LNCAP (cell line): ENCODE results near the gene ASIC4.

ENCODE experiments used
- TF ChIP-seq, protein P1 (sequence below): fragments of 450-650 bp; IDR thresholded peaks from 2 replicates; pipeline ENCODE4 v1.5.1; 2017; ENCODE audit warnings: mild to moderate bottlenecking

The ASIC4 gene

DNA sequence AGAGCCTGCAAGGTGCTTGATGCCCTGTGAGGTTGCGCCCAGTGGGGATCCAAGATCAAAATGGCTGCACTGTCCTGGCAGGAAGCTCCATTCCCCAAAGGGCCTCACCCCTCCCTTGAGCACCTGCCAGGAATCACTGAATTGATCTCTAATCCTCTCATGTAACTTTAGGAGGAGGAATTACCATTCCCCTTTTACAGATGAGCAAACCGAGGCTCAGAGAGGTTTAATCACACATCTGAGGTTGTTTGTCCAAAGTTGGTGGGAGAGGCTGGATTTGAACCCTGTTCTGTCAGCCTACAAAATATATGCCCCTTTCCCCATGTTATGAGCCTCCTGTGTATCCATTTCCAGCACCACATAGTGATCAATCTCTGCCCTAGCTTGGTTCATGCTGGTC is 10.5 kb downstream of the ASIC4 start:
- TF ChIP-seq, protein P1, sequence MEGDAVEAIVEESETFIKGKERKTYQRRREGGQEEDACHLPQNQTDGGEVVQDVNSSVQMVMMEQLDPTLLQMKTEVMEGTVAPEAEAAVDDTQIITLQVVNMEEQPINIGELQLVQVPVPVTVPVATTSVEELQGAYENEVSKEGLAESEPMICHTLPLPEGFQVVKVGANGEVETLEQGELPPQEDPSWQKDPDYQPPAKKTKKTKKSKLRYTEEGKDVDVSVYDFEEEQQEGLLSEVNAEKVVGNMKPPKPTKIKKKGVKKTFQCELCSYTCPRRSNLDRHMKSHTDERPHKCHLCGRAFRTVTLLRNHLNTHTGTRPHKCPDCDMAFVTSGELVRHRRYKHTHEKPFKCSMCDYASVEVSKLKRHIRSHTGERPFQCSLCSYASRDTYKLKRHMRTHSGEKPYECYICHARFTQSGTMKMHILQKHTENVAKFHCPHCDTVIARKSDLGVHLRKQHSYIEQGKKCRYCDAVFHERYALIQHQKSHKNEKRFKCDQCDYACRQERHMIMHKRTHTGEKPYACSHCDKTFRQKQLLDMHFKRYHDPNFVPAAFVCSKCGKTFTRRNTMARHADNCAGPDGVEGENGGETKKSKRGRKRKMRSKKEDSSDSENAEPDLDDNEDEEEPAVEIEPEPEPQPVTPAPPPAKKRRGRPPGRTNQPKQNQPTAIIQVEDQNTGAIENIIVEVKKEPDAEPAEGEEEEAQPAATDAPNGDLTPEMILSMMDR, result no peak

DNA sequence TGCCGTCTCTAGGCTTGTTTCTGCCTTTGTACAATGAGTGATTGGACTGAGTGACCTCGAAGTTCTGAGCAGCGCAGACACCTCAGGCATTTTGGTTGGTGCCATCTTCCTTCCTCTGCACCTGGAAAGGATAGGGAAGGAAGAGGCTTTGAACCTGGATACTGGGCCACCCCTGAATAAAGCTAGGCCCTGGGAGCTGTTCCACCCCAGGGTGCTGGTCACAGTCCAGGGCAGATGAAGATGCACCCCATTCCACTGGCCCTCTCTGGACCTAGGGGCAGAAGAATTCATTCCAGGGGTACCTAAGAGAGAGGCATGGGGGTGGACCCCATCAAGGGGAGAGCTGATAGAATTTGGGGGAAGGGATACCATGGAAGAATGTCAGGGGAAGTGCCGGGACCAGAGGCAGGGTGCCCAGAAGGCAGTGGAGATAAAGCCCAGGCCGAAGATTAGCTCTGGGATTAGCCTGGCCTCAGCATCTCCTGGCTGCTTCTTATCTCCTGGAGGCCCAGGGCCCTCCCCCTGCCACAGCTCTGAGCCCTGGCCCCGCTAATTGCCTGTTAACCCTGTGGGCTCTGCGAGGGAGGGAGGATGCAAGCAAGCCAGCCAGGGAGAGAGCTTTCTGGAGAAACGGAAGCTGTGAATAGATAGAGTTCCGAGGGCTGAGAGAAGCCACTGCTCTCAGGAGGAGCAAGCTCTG is 11.4 kb downstream of the ASIC4 start:
- TF ChIP-seq, protein P1, result no peak

DNA sequence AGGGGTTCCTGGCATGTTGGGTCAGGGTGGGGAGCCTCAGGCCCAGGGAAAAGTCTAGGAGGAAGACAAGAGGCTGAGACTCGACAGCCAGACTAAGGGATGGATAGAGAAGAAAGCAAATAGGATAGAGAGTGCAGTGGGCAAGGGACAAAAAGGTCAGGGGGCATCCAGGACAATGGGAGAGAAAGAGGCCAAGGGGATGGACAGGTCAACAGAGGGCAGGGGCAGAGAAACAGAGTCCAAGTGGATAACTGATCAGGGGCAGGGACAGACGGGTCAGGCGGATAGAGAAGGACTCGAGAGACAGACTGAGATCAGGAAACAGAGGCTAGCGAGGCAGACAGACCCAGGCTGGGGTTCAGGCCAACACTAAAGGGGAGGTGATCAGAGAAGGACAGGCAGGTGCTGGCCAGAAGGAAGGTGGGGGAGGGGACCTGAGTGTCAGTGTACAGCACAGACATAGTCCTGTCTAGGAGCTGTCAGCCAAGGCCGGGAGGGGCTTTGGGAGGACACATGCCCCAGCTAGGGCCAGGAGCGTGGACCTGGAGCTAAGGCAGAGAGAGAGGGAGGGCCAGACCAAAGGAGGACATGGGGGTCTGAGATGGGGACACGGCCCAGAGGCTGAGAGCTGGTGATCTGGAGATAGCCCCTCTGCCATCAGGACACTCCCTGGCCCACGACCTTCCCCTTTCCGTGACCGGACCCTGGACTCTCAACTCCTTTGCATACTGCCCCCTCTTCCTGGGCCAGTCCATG is 12.2 kb downstream of the ASIC4 start:
- TF ChIP-seq, protein P1, result no peak

DNA sequence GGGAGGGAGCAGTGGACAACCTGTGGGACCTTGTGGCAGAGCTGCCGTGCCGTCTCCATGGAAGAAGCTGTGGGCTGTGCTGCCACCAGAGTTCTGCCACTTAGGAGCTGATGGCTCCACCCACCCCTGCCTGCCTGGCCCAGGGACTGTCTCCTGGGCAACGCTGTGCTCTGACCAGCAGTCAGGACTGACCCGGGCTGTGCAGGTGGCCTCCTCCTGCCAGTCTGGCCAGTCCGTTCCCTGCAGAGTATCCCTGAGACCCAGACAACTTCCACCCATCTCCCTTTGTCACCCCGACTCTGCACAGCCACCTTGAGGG is 12.8 kb downstream of the ASIC4 start:
- TF ChIP-seq, protein P1, result no peak

DNA sequence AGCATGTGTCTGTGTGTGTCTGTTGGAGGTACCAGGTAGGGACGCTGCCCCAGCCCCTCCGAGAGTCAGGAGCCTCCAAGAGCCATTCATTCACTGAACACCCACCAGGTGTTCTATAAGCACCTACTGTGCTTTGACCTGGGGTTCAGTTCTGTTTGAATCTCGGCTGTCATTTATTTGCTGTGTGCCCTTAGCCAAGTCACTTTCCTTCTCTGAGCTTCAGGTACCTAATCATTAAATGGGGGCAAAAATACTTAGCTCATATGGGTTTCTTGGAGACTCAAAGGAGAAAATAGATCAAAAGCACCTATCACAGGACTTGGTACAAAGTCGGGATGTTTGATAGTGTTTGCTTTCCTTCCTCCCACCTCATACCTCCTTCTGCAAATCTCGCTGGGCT is 13.2 kb downstream of the ASIC4 start:
- TF ChIP-seq, protein P1, result no peak

DNA sequence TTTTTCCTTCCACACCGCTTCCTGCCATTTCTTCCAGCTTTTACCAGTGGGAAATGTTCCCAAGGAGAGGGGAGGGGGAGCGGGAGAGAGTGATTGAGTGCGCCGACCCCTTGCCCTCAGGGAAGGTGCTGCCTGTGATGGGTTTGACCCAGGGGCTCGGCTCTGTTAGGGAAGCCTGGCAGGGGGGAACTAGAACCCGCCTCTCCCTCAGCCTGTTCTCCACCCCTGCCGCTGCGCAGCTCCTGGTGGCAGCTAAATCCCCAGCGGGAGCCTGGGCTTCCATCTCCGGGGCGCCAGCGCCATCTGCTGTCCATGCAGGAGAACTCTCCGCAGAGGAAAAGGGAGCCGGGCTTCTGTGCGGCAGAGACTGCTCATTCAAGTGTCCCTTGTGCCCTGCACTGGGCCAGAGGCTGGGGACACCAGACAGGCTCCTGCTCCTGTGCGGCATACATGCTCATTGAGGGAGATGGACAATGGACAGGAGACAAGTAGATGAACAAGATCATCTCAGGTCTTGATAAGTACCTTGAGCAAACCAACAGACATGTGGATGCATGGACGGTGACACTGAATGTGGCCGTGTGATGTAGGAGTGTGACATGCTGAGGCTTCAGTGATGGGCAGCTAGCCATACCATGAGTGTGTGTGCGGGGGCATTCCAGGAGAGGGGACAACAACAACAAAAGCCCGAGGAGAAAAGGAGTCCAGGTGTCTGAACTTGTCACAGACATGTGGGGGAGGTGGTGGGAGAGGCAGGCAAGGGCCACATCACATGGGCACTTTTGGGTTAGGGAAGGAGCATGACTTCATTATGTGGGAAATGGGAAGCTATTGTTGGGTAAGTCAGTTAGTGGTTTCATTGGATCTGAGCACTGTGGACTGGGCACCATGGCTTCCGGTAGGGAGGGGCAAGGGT is 16.0 kb downstream of the ASIC4 start:
- TF ChIP-seq, protein P1, result peak; percentile 79

DNA sequence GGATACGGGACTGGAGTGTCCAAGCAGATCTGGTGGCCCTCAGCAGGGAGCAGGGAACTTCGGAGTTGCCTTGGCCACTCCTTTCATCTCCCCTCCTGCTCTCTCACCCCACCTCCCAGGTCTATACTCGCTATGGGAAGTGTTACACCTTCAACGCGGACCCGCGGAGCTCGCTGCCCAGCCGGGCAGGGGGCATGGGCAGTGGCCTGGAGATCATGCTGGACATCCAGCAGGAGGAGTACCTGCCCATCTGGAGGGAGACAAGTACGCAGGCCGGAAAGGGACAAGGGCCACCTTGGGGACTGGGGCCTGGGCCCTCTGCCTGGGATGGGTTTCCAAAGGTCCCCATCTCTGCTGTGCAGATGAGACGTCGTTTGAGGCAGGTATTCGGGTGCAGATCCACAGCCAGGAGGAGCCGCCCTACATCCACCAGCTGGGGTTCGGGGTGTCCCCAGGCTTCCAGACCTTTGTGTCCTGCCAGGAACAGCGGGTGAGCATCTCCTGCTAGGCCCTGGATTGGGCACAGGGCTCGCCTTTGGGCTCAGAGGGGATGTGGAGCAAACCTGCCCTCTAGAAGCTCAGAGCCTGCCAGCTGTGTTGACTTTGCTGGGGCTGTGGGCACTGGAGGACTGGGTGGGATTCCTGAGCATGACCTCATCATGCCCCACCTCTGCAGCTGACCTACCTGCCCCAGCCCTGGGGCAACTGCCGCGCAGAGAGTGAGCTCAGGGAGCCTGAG is 17.5 kb downstream of the ASIC4 start:
- TF ChIP-seq, protein P1, result no peak
